ENCODE results near the gene RASAL1. TPM values are rescaled to one million over a fixed set of nuclear protein-coding genes. Genes with fewer than 3 reads are reported as not detected.

RASAL1 gene, protein sequence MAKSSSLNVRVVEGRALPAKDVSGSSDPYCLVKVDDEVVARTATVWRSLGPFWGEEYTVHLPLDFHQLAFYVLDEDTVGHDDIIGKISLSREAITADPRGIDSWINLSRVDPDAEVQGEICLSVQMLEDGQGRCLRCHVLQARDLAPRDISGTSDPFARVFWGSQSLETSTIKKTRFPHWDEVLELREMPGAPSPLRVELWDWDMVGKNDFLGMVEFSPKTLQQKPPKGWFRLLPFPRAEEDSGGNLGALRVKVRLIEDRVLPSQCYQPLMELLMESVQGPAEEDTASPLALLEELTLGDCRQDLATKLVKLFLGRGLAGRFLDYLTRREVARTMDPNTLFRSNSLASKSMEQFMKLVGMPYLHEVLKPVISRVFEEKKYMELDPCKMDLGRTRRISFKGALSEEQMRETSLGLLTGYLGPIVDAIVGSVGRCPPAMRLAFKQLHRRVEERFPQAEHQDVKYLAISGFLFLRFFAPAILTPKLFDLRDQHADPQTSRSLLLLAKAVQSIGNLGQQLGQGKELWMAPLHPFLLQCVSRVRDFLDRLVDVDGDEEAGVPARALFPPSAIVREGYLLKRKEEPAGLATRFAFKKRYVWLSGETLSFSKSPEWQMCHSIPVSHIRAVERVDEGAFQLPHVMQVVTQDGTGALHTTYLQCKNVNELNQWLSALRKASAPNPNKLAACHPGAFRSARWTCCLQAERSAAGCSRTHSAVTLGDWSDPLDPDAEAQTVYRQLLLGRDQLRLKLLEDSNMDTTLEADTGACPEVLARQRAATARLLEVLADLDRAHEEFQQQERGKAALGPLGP
- polyA plus RNA-seq (2013, experiment 1 of 2), result 1.5 TPM
- 2.2 TPM for polyA plus RNA-seq (2013, experiment 2 of 2)

DNA sequence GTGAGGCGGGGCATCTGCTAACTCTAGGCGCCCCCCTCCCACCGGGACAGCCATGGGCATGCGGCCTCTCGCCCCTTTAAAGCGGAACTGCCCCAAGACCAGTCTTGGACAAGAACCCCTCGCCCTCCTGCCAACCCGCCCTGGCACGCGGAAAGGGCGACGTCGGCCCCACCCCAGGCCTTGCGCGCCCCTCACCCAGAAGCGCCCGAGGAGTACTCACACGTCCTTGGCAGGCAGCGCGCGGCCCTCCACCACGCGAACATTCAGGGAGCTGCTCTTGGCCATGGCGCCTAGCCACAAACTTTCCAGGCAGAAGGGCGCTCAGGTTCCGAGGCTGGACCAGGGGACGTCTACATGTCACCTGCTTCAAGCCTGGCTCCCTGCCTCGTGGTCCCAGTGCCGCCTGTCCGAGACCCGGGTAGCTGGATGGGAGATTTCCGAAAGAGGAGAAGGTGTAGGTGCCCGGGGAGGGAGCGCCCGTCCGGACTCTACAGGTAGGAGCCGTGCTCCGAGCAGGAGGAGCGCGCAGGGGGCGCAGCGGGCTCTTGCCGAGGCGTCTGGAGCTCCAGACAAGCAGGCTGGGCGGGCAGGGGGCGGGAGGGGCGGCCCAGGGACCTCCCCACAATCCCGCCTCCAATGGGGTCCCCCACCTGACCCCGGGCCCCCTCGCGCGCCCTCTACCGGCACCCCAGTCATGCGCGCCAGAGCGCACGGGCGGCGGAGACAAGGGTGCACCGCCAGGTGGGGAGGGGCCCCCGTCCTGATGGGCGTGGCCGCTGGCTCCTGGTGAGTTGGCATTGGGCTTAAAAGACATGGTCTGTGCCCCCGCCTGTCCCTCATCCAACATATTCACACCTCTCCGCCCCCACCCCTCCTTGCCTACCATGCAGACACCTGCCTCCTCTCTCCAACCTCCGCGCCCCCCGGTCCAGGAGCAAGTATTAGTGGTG, at the start of gene RASAL1:
RASAL1 (minus strand) TSS at position 584 of the 950 bp plus-strand sequence; CDS start at position 285, 299 bp downstream.
- Histone ChIP-seq H3K4me1 (ENCODE audit: control insufficient read depth, insufficient read depth, low read length, poor library complexity, severe bottlenecking) (peaks cover 8% of the 10 kb centered on the region), H3K27ac (ENCODE audit: low read depth, low read length, severe bottlenecking) (no peak within 1 kb of the TSS), H3K4me3 (ENCODE audit: extremely low read depth, insufficient read depth, low read length, poor library complexity, severe bottlenecking) (peak within 1 kb of the TSS; percentile 14), H3K36me3 (ENCODE audit: control insufficient read depth, insufficient read depth, low read length) (no peaks in the 10 kb centered on the region), H3K9me3 (ENCODE audit: control insufficient read depth, low read length) (no peaks in the 10 kb centered on the region)
- 19 to 28% methylated on average over 25 to 34 of the region's 68 CpGs for WGBS, 2 experiments (ENCODE audit: insufficient coverage in 2 of 2)

DNA sequence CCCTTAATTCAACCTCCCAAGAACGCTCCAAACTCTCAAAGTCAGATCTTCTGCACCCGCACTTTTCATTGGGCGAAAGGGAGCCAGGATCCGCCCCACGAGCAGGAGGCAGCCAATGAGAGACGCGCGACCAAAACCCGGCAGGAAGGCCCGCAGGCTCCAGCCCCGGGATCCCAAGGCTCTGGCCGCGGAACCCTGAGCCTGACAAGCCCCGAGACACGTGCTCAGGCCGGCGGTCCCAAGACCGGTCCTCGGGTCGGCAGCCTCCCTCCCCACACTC, 49.3 kb upstream of the RASAL1 start:
- peak overlapping the region; percentile 98 for H3K27ac ChIP-seq (ENCODE audit: low read depth, low read length, severe bottlenecking)
- H3K4me3 ChIP-seq (ENCODE audit: extremely low read depth, insufficient read depth, low read length, poor library complexity, severe bottlenecking), result peak overlapping the region; percentile 83
- peaks cover 4% of the 10 kb centered on the region for H3K4me1 ChIP-seq (ENCODE audit: control insufficient read depth, insufficient read depth, low read length, poor library complexity, severe bottlenecking)
- peaks cover 41% of the 10 kb centered on the region for H3K36me3 ChIP-seq (ENCODE audit: control insufficient read depth, insufficient read depth, low read length)
- H3K9me3 ChIP-seq (ENCODE audit: control insufficient read depth, low read length), result no peaks in the 10 kb centered on the region
- WGBS, 2 experiments (ENCODE audit: insufficient coverage in 2 of 2), result 0 to 1% methylated on average over 13 to 20 of the region's 20 CpGs

DNA sequence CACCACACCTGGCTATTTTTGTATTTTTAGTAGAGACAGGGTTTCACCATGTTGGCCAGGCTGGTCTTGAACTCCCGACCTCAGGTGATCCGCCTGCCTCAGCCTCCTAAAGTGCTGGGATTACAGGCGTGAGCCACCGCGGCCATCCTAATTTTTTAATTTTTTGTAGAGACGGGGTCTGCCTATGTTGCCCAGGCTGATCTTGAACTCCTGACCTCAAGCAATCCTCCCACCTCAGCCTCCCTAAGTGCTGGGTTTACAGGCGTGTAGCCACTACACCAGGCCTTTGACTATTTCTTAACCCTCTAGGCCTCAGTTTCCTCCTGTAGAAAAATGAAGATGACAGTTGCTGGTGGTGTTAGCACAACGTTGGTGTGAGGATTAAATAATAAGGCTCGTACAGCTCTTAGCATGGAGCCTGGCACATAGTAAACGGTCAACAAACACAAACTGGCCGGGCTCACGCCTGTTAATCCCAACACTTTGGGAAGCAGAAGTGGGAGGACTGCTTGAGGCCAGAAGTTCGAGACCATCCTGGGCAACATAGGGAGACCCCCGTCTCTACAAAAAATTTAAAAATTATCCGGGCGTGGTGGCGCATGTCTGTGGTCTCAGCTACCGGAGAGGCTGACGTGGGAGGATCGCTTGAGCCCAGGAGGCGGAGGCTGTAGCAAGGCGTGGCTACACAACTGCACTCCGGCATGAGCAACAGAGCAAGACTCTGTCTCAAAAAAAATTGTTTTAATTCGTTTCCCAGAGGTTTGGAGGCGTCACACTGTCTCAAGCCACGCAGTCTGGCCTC, 48.7 kb upstream of the RASAL1 start:
- peak overlapping the region; percentile 98 for H3K27ac ChIP-seq (ENCODE audit: low read depth, low read length, severe bottlenecking)
- H3K4me1 ChIP-seq (ENCODE audit: control insufficient read depth, insufficient read depth, low read length, poor library complexity, severe bottlenecking), result peaks cover 4% of the 10 kb centered on the region
- H3K36me3 ChIP-seq (ENCODE audit: control insufficient read depth, insufficient read depth, low read length), result peaks cover 41% of the 10 kb centered on the region
- peak overlapping the region; percentile 83 for H3K4me3 ChIP-seq (ENCODE audit: extremely low read depth, insufficient read depth, low read length, poor library complexity, severe bottlenecking)
- H3K9me3 ChIP-seq (ENCODE audit: control insufficient read depth, low read length), result no peaks in the 10 kb centered on the region
- WGBS, 2 experiments (ENCODE audit: insufficient coverage in 2 of 2), result 35 to 36% methylated on average over 22 to 24 of the region's 26 CpGs

DNA sequence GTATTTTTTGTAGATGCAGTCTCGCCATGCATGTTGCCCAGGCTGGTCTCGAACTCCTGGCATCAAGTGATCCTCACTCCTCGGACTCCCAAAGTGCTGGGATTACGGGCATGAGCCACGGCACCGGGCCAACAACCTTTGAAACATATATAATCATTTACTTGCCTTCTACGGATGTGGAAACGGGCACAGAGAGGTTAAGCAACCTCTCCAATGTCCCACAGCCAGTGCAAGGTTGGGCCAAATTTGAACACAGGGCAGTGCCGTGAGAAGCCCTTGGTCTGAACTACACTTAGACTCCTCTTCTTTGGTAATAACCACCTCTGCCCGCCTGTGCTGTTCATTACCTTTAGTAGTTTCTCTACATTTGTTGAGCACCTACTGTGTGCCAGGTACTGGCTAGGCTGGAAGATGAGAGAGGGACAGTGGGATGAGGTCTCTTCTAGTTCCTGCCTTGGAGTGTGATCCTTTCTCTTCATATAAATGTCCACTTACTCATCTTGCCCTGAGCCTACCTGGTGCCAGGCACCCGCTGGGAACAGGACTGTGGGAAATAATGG, 47.5 kb upstream of the RASAL1 start:
- no peak overlapping the region for H3K27ac ChIP-seq (ENCODE audit: low read depth, low read length, severe bottlenecking)
- H3K36me3 ChIP-seq (ENCODE audit: control insufficient read depth, insufficient read depth, low read length), result peaks cover 43% of the 10 kb centered on the region
- no peak overlapping the region for H3K4me3 ChIP-seq (ENCODE audit: extremely low read depth, insufficient read depth, low read length, poor library complexity, severe bottlenecking)
- 97 to 99% methylated on average over 8 to 9 of the region's 11 CpGs for WGBS, 2 experiments (ENCODE audit: insufficient coverage in 2 of 2)
- H3K9me3 ChIP-seq (ENCODE audit: control insufficient read depth, low read length), result no peaks in the 10 kb centered on the region
- peaks cover 4% of the 10 kb centered on the region for H3K4me1 ChIP-seq (ENCODE audit: control insufficient read depth, insufficient read depth, low read length, poor library complexity, severe bottlenecking)

DNA sequence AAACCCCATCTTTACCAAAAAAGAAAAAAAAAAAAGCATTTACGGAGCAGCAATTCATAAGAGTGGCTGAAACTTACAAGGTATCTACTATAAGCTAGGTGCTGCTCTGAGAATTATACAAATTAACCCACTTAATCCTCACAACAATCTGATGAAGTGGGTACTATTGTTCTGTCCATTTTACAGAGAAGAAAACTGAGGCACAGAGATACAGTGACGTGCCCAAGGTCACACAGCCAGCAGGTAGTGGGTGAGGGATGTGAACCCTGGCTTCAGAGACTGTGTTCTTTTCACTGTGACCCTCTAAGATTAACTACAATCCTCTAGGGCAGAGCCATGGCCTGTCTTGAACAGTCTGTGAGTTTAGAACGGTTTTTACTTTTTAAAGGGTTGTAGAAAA, 46.4 kb upstream of the RASAL1 start:
- Histone ChIP-seq H3K36me3 (ENCODE audit: control insufficient read depth, insufficient read depth, low read length) (peaks cover 49% of the 10 kb centered on the region), H3K9me3 (ENCODE audit: control insufficient read depth, low read length) (no peaks in the 10 kb centered on the region), H3K4me3 (ENCODE audit: extremely low read depth, insufficient read depth, low read length, poor library complexity, severe bottlenecking) (no peak overlapping the region), H3K4me1 (ENCODE audit: control insufficient read depth, insufficient read depth, low read length, poor library complexity, severe bottlenecking) (peaks cover 4% of the 10 kb centered on the region), H3K27ac (ENCODE audit: low read depth, low read length, severe bottlenecking) (no peak overlapping the region)
- 83 to 100% methylated on average over 1 of the region's 3 CpGs for WGBS, 2 experiments (ENCODE audit: insufficient coverage in 2 of 2)

- H3K36me3 ChIP-seq (ENCODE audit: control insufficient read depth, insufficient read depth, low read length), result peaks cover 57% of the 10 kb centered on the region
- no peaks in the 10 kb centered on the region for H3K9me3 ChIP-seq (ENCODE audit: control insufficient read depth, low read length)
- no peaks in the 10 kb centered on the region for H3K4me1 ChIP-seq (ENCODE audit: control insufficient read depth, insufficient read depth, low read length, poor library complexity, severe bottlenecking)
- no peak overlapping the region for H3K4me3 ChIP-seq (ENCODE audit: extremely low read depth, insufficient read depth, low read length, poor library complexity, severe bottlenecking)
- 96 to 97% methylated on average over 4 of the region's 4 CpGs for WGBS, 2 experiments (ENCODE audit: insufficient coverage in 2 of 2)
- no peak overlapping the region for H3K27ac ChIP-seq (ENCODE audit: low read depth, low read length, severe bottlenecking)
Measured at GRCh38 chr12:113180333-113180732, 44.8 kb upstream of the RASAL1 start.

DNA sequence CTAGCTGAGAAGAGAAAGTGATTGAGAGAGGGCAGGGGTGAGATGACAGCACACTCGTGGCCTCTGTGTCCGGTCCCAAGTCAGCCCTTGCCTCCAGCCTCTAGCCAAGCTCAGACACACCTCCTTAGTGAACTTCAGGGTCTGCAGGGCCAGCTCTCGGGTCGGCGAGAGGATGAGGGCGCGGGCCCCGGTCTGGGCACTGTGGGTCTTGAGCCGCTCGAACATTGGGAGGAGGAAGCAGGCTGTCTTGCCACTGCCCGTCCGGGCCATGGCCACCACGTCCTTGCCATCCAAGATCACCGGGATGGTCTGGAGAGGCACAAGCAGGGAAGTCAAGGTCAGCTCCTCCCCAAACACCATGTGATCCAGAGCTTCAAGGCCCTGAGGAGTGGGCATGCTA, 43.5 kb upstream of the RASAL1 start:
- Histone ChIP-seq H3K27ac (ENCODE audit: low read depth, low read length, severe bottlenecking) (no peak overlapping the region), H3K4me3 (ENCODE audit: extremely low read depth, insufficient read depth, low read length, poor library complexity, severe bottlenecking) (no peak overlapping the region), H3K36me3 (ENCODE audit: control insufficient read depth, insufficient read depth, low read length) (peaks cover 66% of the 10 kb centered on the region), H3K4me1 (ENCODE audit: control insufficient read depth, insufficient read depth, low read length, poor library complexity, severe bottlenecking) (no peaks in the 10 kb centered on the region), H3K9me3 (ENCODE audit: control insufficient read depth, low read length) (no peaks in the 10 kb centered on the region)
- 86 to 100% methylated on average over 10 to 13 of the region's 14 CpGs for WGBS, 2 experiments (ENCODE audit: insufficient coverage in 2 of 2)

GRCh38 chr12:113174461-113175384, 39.2 kb upstream of the RASAL1 start:
- Histone ChIP-seq H3K4me3 (ENCODE audit: extremely low read depth, insufficient read depth, low read length, poor library complexity, severe bottlenecking) (no peak overlapping the region), H3K36me3 (ENCODE audit: control insufficient read depth, insufficient read depth, low read length) (peaks cover 90% of the 10 kb centered on the region)

GRCh38 chr12:113173081-113173698, 37.6 kb upstream of the RASAL1 start:
- H3K4me3 ChIP-seq (ENCODE audit: extremely low read depth, insufficient read depth, low read length, poor library complexity, severe bottlenecking), result no peak overlapping the region
- no peak overlapping the region for H3K27ac ChIP-seq (ENCODE audit: low read depth, low read length, severe bottlenecking)
- no peaks in the 10 kb centered on the region for H3K9me3 ChIP-seq (ENCODE audit: control insufficient read depth, low read length)
- 95 to 100% methylated on average over 4 of the region's 7 CpGs for WGBS, 2 experiments (ENCODE audit: insufficient coverage in 2 of 2)
- no peaks in the 10 kb centered on the region for H3K4me1 ChIP-seq (ENCODE audit: control insufficient read depth, insufficient read depth, low read length, poor library complexity, severe bottlenecking)
- H3K36me3 ChIP-seq (ENCODE audit: control insufficient read depth, insufficient read depth, low read length), result peaks cover 89% of the 10 kb centered on the region

More at GRCh38 chr12:113174461-113175384, 39.2 kb upstream of the RASAL1 start:
- no peaks in the 10 kb centered on the region for H3K9me3 ChIP-seq (ENCODE audit: control insufficient read depth, low read length)
- no peak overlapping the region for H3K27ac ChIP-seq (ENCODE audit: low read depth, low read length, severe bottlenecking)
- WGBS, 2 experiments (ENCODE audit: insufficient coverage in 2 of 2), result 65 to 75% methylated on average over 19 to 22 of the region's 32 CpGs
- no peaks in the 10 kb centered on the region for H3K4me1 ChIP-seq (ENCODE audit: control insufficient read depth, insufficient read depth, low read length, poor library complexity, severe bottlenecking)
